ENCODE data around the gene TMEM184B. TPM values are rescaled to one million over a fixed set of nuclear protein-coding genes. Genes with fewer than 3 reads are reported as not detected.

Gene TMEM184B
- polyA plus RNA-seq (ENCODE audit: insufficient read length) = 44.1 TPM
- long read RNA-seq, donor 1, full-length matches to known transcripts = 69 of 69 reads
- long read RNA-seq, donor 1, partial matches to known transcripts = 0 of 69 reads
- long read RNA-seq, donor 1, other reads (novel, unspliced or antisense) = 0 of 69 reads
- long read RNA-seq, donor 2, full-length matches to known transcripts = 56 of 56 reads
- long read RNA-seq, donor 2, partial matches to known transcripts = 0 of 56 reads
- long read RNA-seq, donor 2, other reads (novel, unspliced or antisense) = 0 of 56 reads
- long read RNA-seq, donor 3, full-length matches to known transcripts = 48 of 48 reads
- long read RNA-seq, donor 3, partial matches to known transcripts = 0 of 48 reads
- long read RNA-seq, donor 3, other reads (novel, unspliced or antisense) = 0 of 48 reads
- long read RNA-seq, donor 4, full-length matches to known transcripts = 6 of 6 reads
- long read RNA-seq, donor 4, partial matches to known transcripts = 0 of 6 reads
- long read RNA-seq, donor 4, other reads (novel, unspliced or antisense) = 0 of 6 reads
- long read RNA-seq, donor 5, full-length matches to known transcripts = 43 of 43 reads
- long read RNA-seq, donor 5, partial matches to known transcripts = 0 of 43 reads
- long read RNA-seq, donor 5, other reads (novel, unspliced or antisense) = 0 of 43 reads
- long read RNA-seq, donor 6, full-length matches to known transcripts = 38 of 38 reads
- long read RNA-seq, donor 6, partial matches to known transcripts = 0 of 38 reads
- long read RNA-seq, donor 6, other reads (novel, unspliced or antisense) = 0 of 38 reads
- long read RNA-seq, donor 7, full-length matches to known transcripts = 55 of 55 reads
- long read RNA-seq, donor 7, partial matches to known transcripts = 0 of 55 reads
- long read RNA-seq, donor 7, other reads (novel, unspliced or antisense) = 0 of 55 reads
- long read RNA-seq, donor 8, full-length matches to known transcripts = 23 of 23 reads
- long read RNA-seq, donor 8, partial matches to known transcripts = 0 of 23 reads
- long read RNA-seq, donor 8, other reads (novel, unspliced or antisense) = 0 of 23 reads

GRCh38 chr22:38272373-38273134, at the start of gene TMEM184B:
TSS of gene TMEM184B (minus strand) at chr22:38273010. CDS start at chr22:38247961, 25,049 bp downstream.
- peak; percentile 77 for DNase-seq

- no peak for DNase-seq
Measured at GRCh38 chr22:38320605-38321402, 48.0 kb upstream of the TMEM184B start.

- no peak for DNase-seq
Measured at GRCh38 chr22:38318792-38319773, 46.3 kb upstream of the TMEM184B start.

GRCh38 chr22:38317995-38318715, 45.3 kb upstream of the TMEM184B start:
- peak; percentile 38 for DNase-seq

GRCh38 chr22:38317122-38317994, 44.5 kb upstream of the TMEM184B start, which contains the start of gene CSNK1E:
TSS of gene CSNK1E (minus strand) at chr22:38317433. CDS start at chr22:38314157, 3,276 bp downstream.
- DNase-seq = peak; percentile 67

GRCh38 chr22:38316364-38317121, 43.7 kb upstream of the TMEM184B start:
- DNase-seq = peak; percentile 62

GRCh38 chr22:38315823-38316363, 43.1 kb upstream of the TMEM184B start:
- peak; percentile 57 for DNase-seq

- peak; percentile 8 for DNase-seq
Measured at GRCh38 chr22:38314933-38315822, 42.4 kb upstream of the TMEM184B start.

GRCh38 chr22:38314051-38314932, 41.5 kb upstream of the TMEM184B start:
- DNase-seq = peak; percentile 13

GRCh38 chr22:38313384-38313955, 40.7 kb upstream of the TMEM184B start:
- DNase-seq = peak; percentile 61

GRCh38 chr22:38312261-38312800, 39.5 kb upstream of the TMEM184B start:
- DNase-seq = no peak

- DNase-seq = no peak
Measured at GRCh38 chr22:38311323-38311620, 38.5 kb upstream of the TMEM184B start.

GRCh38 chr22:38310518-38311322, 37.9 kb upstream of the TMEM184B start:
- DNase-seq = no peak
